Left lung (tissue), 10 donors: ENCODE data around the gene ARF3. TPM values are rescaled to one million over a fixed set of nuclear protein-coding genes. Genes with fewer than 3 reads are reported as not detected.

Source experiments
- ATAC-seq: fragments of 200-7000 bp; cut with Tn5 transposase; one replicate; pipeline ENCODE4 v1.9.1; 2020; ENCODE audit warnings: moderate library complexity
- DNase-seq, 4 donors: peaks; one replicate each; pipeline ENCODE4 v3.0.0-alpha.2; 2013 to 2020
- H3K27ac ChIP-seq, 2 donors: fragments of 200-600 bp; sonication (generic) in 1 of 2; one replicate each; pipeline versions ENCODE4 v1.5.0 to v1.8.0; 2020 to 2021
- H3K27me3 ChIP-seq, 2 donors: fragments of 200-600 bp; sonication (generic) in 1 of 2; one replicate each; pipeline versions ENCODE4 v1.5.0 to v1.8.0; 2020 to 2021
- H3K36me3 ChIP-seq, 2 donors: fragments of 200-600 bp; sonication (generic) in 1 of 2; one replicate each; pipeline versions ENCODE4 v1.5.0 to v1.8.0; 2020 to 2021
- H3K4me1 ChIP-seq, 2 donors: fragments of 200-600 bp; one replicate each; pipeline ENCODE4 v1.8.0; 2021
- H3K4me3 ChIP-seq, 2 donors: fragments of 200-600 bp; sonication (generic) in 1 of 2; one replicate each; pipeline versions ENCODE4 v1.5.0 to v1.8.0; 2020 to 2021; ENCODE audit warnings: mild to moderate bottlenecking in 1 of 2
- H3K9me3 ChIP-seq, 2 donors: fragments of 200-600 bp; sonication (generic) in 1 of 2; one replicate each; pipeline versions ENCODE4 v1.5.0 to v1.8.0; 2020 to 2021
- CTCF ChIP-seq, 2 donors: fragments of 200-600 bp; sonication (generic) in 1 of 2; IDR thresholded peaks; one replicate each; pipeline versions ENCODE4 v1.5.0 to v1.8.0; 2021; ENCODE audit warnings: antibody characterized with exemption in 2 of 2
- intact Hi-C, 2 donors: fragments of 100-400 bp; cut with DNase I; formaldehyde crosslinking; loops; one replicate each; pipeline versions ENCODE4 v1.11.2 to v1.14.2; 2022
- polyA plus RNA-seq, 6 donors: library from polyadenylated mRNA; unstranded; fragments of 120-200 nt; gene quantifications; one replicate each; pipeline ENCODE4 v1.2.1, GENCODE V29; 2013; ENCODE audit not compliant: insufficient read length in 6 of 6
- total RNA-seq, 2 donors: library from RNA; stranded (reverse); fragmentation: NEBNext Ultra II Directional; extraction: Animal tissue kit (Norgen Biotek cat#: 25700); gene quantifications; one replicate each; pipeline ENCODE4 v1.2.1, GENCODE V29; 2021
- donor health status: DM: no; HTN: yes; CAD: no.
- donor health status: DM: no; HTN: no; CAD: no.

ARF3 gene
- total and polyA plus RNA-seq, 8 donors: 91.8 to 186 (median 105) TPM

GRCh38 chr12:48998497-48999353 is 41.4 kb upstream of the ARF3 start:
- Histone ChIP-seq H3K36me3 (peaks cover 0 to 36% of the 10 kb centered on the region in 2 donors), H3K9me3 (no peaks in the 10 kb centered on the region), H3K27ac (no peak overlapping the region), H3K4me3 (peak overlapping the region; percentile 36 to 52), H3K4me1 (peaks cover 17 to 51% of the 10 kb centered on the region in 2 donors), H3K27me3 (peaks cover 30 to 80% of the 10 kb centered on the region in 2 donors)
- intact Hi-C loops: no loop called here
- DNase-seq: no peak
- peak; percentile 4 for ATAC-seq
- TF ChIP-seq CTCF (IDR thresholded peaks at IDR 0.05): no peak

GRCh38 chr12:48997719-48998496 is 40.6 kb upstream of the ARF3 start:
- H3K27me3 ChIP-seq: peaks cover 30 to 88% of the 10 kb centered on the region in 2 donors
- intact Hi-C loops: no loop called here

GRCh38 chr12:48996794-48997718 is 39.8 kb upstream of the ARF3 start:
- Histone ChIP-seq H3K4me3 (peak overlapping the region; percentile 23 to 52), H3K36me3 (peaks cover 0 to 19% of the 10 kb centered on the region in 2 donors), H3K9me3 (no peaks in the 10 kb centered on the region), H3K27me3 (peaks cover 33 to 97% of the 10 kb centered on the region in 2 donors), H3K27ac (no peak overlapping the region), H3K4me1 (peaks cover 17 to 51% of the 10 kb centered on the region in 2 donors)
- ATAC-seq (peak; percentile 75), DNase-seq (peak in 3 of 4 donors; percentile 70 to 94 (median 84))
- intact Hi-C loops: no loop called here
- peak; percentile 74 to 80 for TF ChIP-seq CTCF (IDR thresholded peaks at IDR 0.05)

More at GRCh38 chr12:48997719-48998496, 40.6 kb upstream of the ARF3 start:
- peak overlapping the region; percentile 36 to 52 for H3K4me3 ChIP-seq
- peaks cover 0 to 28% of the 10 kb centered on the region in 2 donors for H3K36me3 ChIP-seq
- no peaks in the 10 kb centered on the region for H3K9me3 ChIP-seq
- ATAC-seq (peak; percentile 31), DNase-seq (peak in 1 of 4 donors; percentile 88)
- H3K4me1 ChIP-seq: peaks cover 17 to 51% of the 10 kb centered on the region in 2 donors
- TF ChIP-seq CTCF (IDR thresholded peaks at IDR 0.05): no peak
- no peak overlapping the region for H3K27ac ChIP-seq

- ATAC-seq (peak; percentile 85), DNase-seq (peak; percentile 69 to 93 (median 85))
- peak; percentile 82 to 92 for TF ChIP-seq CTCF (IDR thresholded peaks at IDR 0.05)
- intact Hi-C loops: no loop called here
- no peak overlapping the region for H3K4me3 ChIP-seq
- H3K4me1 ChIP-seq: peaks cover 17 to 49% of the 10 kb centered on the region in 2 donors
- H3K36me3 ChIP-seq: peaks cover 0 to 1% of the 10 kb centered on the region in 2 donors
- H3K27ac ChIP-seq: no peak overlapping the region
- no peaks in the 10 kb centered on the region for H3K9me3 ChIP-seq
- peaks cover 34 to 100% of the 10 kb centered on the region in 2 donors for H3K27me3 ChIP-seq
Measured at GRCh38 chr12:48995086-48995879, 38.0 kb upstream of the ARF3 start.
